HG03575 (cell line): ENCODE measurements around the gene COMMD7.

Experiments
- ATAC-seq: cut with Tn5 transposase; IDR thresholded peaks from one replicate; pipeline ENCODE4 v1.9.1; 2021; ENCODE audit not compliant: unreplicated experiment, insufficient number of reproducible peaks, low FRiP score; ENCODE audit errors: extremely low read depth

COMMD7 gene

GRCh38 chr20:32685541-32686529 lies 57.4 kb downstream of the COMMD7 start:
- ATAC-seq, result no peak

GRCh38 chr20:32682508-32682987 lies 60.7 kb downstream of the COMMD7 start:
- ATAC-seq, result no peak

- no peak for ATAC-seq
Measured at GRCh38 chr20:32681175-32682084, 61.8 kb downstream of the COMMD7 start.

- ATAC-seq, result no peak
Measured at GRCh38 chr20:32680544-32681174, 62.6 kb downstream of the COMMD7 start.

- no peak for ATAC-seq
Measured at GRCh38 chr20:32678948-32679347, 64.3 kb downstream of the COMMD7 start.

GRCh38 chr20:32675223-32675975 lies 67.9 kb downstream of the COMMD7 start:
- ATAC-seq, result no peak

- ATAC-seq, result no peak
Measured at GRCh38 chr20:32674362-32674789, 68.9 kb downstream of the COMMD7 start.

- ATAC-seq, result no peak
Measured at GRCh38 chr20:32672982-32673851, 70.0 kb downstream of the COMMD7 start.

- no peak for ATAC-seq
Measured at GRCh38 chr20:32672394-32672981, 70.8 kb downstream of the COMMD7 start.

GRCh38 chr20:32670773-32671455 lies 72.4 kb downstream of the COMMD7 start:
- ATAC-seq, result no peak

GRCh38 chr20:32667027-32667426 lies 76.2 kb downstream of the COMMD7 start:
- no peak for ATAC-seq

- no peak for ATAC-seq
Measured at GRCh38 chr20:32664678-32665159, 78.5 kb downstream of the COMMD7 start.

GRCh38 chr20:32664012-32664677 lies 79.1 kb downstream of the COMMD7 start:
- ATAC-seq, result no peak

GRCh38 chr20:32663335-32664011 lies 79.8 kb downstream of the COMMD7 start:
- no peak for ATAC-seq

- ATAC-seq, result no peak
Measured at GRCh38 chr20:32661820-32662528, 81.3 kb downstream of the COMMD7 start.
